Naive B cell (primary cell): ENCODE results near the gene POLQ. TPM values are rescaled to one million over a fixed set of nuclear protein-coding genes. Genes with fewer than 3 reads are reported as not detected.

ENCODE experiments used
- ATAC-seq, 2 donors: fragments of 150-1000 bp; cut with Tn5 transposase; 2 replicates each; pipeline ENCODE4 v1.10.0; 2021; ENCODE audit warnings: low read depth in 2 of 2, mild to moderate bottlenecking in 2 of 2, moderate library complexity in 2 of 2
- DNase-seq: peaks from one replicate; pipeline ENCODE4 v3.0.0; 2022
- H3K27ac Mint-ChIP-seq, 6 donors: one replicate each; pipeline ENCODE4 v1.8.0; 2020 to 2022; ENCODE audit warnings: mild to moderate bottlenecking in 6 of 6, mixed read lengths in 6 of 6, moderate library complexity in 5 of 6, inconsistent platforms in 2 of 6
- H3K27me3 Mint-ChIP-seq, 3 donors: one replicate each; pipeline ENCODE4 v1.8.0; 2021 to 2022; ENCODE audit warnings: mixed read lengths in 3 of 3, mild to moderate bottlenecking in 1 of 3
- H3K36me3 Mint-ChIP-seq, 2 donors: one replicate each; pipeline ENCODE4 v1.8.0; 2020 to 2022; ENCODE audit warnings: mixed read lengths in 2 of 2, inconsistent platforms in 1 of 2, mild to moderate bottlenecking in 1 of 2
- H3K4me1 Mint-ChIP-seq, 3 donors: one replicate each; pipeline ENCODE4 v1.8.0; 2020 to 2022; ENCODE audit warnings: mixed read lengths in 3 of 3, inconsistent platforms in 1 of 3, mild to moderate bottlenecking in 1 of 3, moderate library complexity in 1 of 3
- H3K4me3 Mint-ChIP-seq, 8 donors: one replicate each; pipeline ENCODE4 v1.8.0; 2020 to 2022; ENCODE audit warnings: mild to moderate bottlenecking in 8 of 8, mixed read lengths in 8 of 8, moderate library complexity in 8 of 8, inconsistent platforms in 2 of 8
- H3K9me3 Mint-ChIP-seq, 7 donors: one replicate each; pipeline ENCODE4 v1.8.0; 2020 to 2022; ENCODE audit warnings: mixed read lengths in 7 of 7, mild to moderate bottlenecking in 5 of 7, inconsistent platforms in 2 of 7, moderate library complexity in 1 of 7
- polyA plus RNA-seq, 6 donors: library from polyadenylated mRNA; unstranded; fragments of 300-500 nt; fragmentation: Illumina TruSeq; gene quantifications; one replicate each; pipeline ENCODE4 v1.2.3, GENCODE V29; 2021; ENCODE audit warnings: low read depth in 6 of 6

POLQ gene
- polyA plus RNA-seq, 6 donors from 2014 or later = 0.09 to 0.28 (median 0.12) TPM; not detected in 3

DNA sequence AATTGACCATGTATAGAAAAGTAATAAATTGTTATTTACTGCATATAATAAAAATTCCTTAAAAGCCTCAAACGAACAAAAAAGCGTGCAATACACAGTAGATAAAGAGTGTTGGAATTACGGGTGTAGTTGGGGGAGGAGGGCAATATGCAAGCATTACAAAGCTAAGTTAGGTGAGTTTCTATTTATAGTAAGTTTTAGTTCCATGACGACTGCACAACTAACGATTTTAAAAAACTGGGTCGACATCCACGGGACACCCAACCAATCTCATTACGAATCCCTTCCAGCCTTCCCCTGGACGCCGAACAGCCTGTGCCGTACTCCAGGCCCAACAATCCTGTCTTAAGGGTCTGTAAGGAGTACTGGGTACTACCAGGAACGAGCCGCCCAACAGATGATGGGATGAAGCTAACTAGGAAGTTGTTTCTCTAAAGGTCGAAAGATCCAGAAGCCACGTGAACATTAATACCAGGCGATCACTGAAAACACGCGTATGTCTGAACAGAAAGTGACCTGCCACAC is 677 bp downstream of the POLQ start:
- peak overlapping the region in 1 of 6 donors; percentile 73 for H3K27ac Mint-ChIP-seq
- peak overlapping the region; percentile 77 to 98 (median 94) for H3K4me3 Mint-ChIP-seq
- H3K9me3 Mint-ChIP-seq = no peaks in the 10 kb centered on the region
- peaks cover 18 to 39% (median 31%) of the 10 kb centered on the region in 3 donors for H3K4me1 Mint-ChIP-seq
- H3K36me3 Mint-ChIP-seq = no peaks in the 10 kb centered on the region
- no peak for DNase-seq
- no peak for ATAC-seq
- no peaks in the 10 kb centered on the region for H3K27me3 Mint-ChIP-seq

DNA sequence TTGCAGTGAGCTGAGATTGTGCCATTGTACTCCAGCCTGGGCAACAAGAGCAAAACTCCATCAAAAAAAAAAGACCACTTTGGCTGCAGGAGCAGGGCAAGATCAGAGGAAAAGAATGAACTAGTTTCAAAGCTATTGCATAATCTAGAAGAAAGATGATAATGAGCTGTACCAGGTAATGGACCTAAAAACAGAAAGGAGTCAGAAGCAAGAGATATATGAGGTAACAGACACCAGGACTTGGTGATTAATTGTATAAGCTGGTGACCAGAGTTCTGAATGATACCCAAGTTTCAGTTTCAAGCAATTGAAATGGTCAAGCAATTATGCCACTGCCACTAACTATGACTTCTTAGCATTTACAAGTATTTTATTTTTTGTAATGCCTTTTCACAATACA is 2.9 kb downstream of the POLQ start:
- DNase-seq (no peak), ATAC-seq (no peak)
- Mint-ChIP-seq H3K27me3 (no peaks in the 10 kb centered on the region), H3K4me3 (no peak overlapping the region), H3K4me1 (peaks cover 9 to 26% (median 20%) of the 10 kb centered on the region in 3 donors), H3K9me3 (no peaks in the 10 kb centered on the region), H3K27ac (peak overlapping the region in 1 of 6 donors; percentile 38), H3K36me3 (no peaks in the 10 kb centered on the region)

DNA sequence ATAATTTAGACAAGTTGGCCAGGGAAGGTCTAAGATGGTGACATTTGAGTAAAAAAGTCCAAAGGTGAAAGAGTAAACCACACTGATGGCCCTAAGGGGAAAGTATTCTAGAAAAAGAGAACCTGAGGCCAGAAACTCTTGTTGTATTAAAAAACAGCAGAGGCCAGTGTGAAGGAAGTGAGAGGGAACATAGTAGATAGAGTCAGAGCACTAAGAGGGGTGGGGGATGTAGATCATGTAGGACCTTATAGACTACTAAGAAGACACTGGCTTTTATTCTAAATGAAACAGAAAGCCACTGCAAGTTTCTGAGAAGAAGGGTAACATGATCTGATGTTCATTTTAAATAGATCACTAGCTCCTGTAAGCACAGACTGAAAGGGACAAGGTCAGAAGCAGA is 14.5 kb downstream of the POLQ start:
- H3K27me3 Mint-ChIP-seq = no peaks in the 10 kb centered on the region
- ATAC-seq (no peak), DNase-seq (no peak)
- no peaks in the 10 kb centered on the region for H3K9me3 Mint-ChIP-seq
- no peaks in the 10 kb centered on the region for H3K36me3 Mint-ChIP-seq
- no peak overlapping the region for H3K27ac Mint-ChIP-seq
- no peaks in the 10 kb centered on the region for H3K4me1 Mint-ChIP-seq
- no peak overlapping the region for H3K4me3 Mint-ChIP-seq

DNA sequence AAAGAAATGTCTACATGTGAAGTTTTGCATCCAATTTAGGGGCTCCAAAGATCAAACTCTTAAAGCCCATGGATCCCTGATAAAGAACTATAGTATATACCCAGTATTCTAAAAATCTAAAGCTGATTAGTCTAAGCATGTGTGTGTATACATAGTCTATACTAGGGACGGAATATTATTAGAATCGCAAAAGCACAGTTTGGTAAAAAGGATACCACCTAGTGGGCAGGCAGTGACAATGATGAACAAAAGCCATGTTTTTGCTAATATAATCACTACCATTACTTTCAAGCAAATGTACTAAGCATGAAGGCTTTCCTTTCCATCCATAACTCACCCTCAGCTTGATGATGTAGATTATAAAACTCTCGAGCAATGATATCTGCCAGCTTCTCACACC is 16.5 kb downstream of the POLQ start:
- peaks cover 0 to 2% (median 0%) of the 10 kb centered on the region in 7 donors for H3K9me3 Mint-ChIP-seq
- no peak overlapping the region for H3K4me3 Mint-ChIP-seq
- DNase-seq (no peak), ATAC-seq (no peak)
- H3K27me3 Mint-ChIP-seq = no peaks in the 10 kb centered on the region
- H3K36me3 Mint-ChIP-seq = no peaks in the 10 kb centered on the region
- no peak overlapping the region for H3K27ac Mint-ChIP-seq
- H3K4me1 Mint-ChIP-seq = no peaks in the 10 kb centered on the region

DNA sequence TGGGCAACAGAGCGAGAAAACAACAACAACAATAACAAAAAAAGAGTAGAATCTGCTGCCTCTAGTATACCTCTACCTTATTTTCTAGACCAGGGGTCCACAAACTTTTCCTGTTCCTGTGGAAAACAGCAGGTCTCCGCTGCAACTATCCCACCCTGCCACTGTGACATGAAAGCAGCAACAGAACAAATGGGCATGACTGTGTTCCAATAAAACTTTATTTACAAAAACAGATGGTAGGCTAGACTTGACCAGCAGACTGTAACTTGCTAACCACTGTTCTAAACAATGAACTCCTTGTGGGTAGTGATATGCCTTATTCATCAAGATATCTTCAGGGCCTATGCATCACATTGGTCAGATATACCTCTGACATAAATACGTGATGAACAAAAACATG is 25.3 kb downstream of the POLQ start:
- ATAC-seq (no peak), DNase-seq (no peak)
- H3K36me3 Mint-ChIP-seq = peaks cover 0 to 12% of the 10 kb centered on the region in 2 donors
- H3K4me3 Mint-ChIP-seq = no peak overlapping the region
- no peaks in the 10 kb centered on the region for H3K27me3 Mint-ChIP-seq
- H3K4me1 Mint-ChIP-seq = no peaks in the 10 kb centered on the region
- H3K9me3 Mint-ChIP-seq = peaks cover 6 to 21% (median 10%) of the 10 kb centered on the region in 7 donors
- H3K27ac Mint-ChIP-seq = no peak overlapping the region

DNA sequence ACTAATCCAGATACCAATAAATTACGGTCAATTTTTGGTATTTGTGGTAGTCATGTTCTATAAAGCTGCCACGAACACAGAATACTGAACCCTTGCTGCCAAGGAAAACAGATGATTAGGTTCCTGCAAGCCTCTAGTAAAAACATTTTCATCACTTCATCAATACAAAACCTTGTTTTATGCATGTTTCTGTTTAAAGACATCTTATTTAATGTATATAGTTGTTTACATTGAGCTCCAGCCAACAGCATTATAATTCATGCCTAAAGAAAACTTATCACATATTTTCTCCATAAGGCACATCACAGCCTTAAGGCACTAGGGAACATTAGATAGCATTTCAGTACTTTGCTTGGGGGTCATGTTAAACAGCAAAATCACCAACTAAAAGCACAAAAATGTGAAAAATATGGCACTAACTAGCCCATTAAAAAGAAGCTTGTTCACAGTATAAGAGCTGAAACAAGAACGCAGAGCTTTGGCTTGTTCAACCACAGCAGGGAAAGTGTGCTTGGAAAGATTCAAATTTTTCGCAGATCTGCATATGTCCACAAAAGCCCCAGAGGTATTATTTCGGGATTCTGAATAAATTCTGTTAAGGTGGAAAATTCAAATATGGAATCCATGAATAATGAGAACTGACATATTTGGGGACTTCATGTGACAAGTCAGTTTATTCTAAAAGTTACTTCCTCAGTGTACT is 27.7 kb downstream of the POLQ start:
- Mint-ChIP-seq H3K9me3 (peaks cover 7 to 34% (median 15%) of the 10 kb centered on the region in 7 donors), H3K4me3 (no peak overlapping the region), H3K27ac (no peak overlapping the region), H3K27me3 (no peaks in the 10 kb centered on the region), H3K4me1 (peaks cover 0 to 3% (median 0%) of the 10 kb centered on the region in 3 donors), H3K36me3 (peaks cover 0 to 12% of the 10 kb centered on the region in 2 donors)
- ATAC-seq (no peak), DNase-seq (no peak)

DNA sequence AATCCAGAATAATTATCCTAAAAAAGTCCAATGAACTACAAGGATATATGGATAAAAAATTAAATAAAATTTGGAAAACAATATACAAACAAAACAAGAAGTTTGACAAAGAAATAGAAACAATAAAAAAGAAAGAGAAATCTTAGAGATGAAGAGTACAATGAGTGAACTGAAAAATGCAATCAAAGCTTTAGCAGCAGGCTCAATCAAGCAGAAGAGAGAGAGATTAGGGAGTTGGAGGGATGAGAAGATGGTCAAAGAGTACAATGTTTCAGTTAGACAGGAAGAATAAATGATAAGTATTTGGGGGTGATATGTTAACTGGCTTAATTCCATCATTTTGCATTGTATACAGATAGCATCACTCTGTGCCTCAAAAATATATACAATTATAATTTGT is 29.9 kb downstream of the POLQ start:
- H3K27me3 Mint-ChIP-seq = no peaks in the 10 kb centered on the region
- peaks cover 0 to 12% of the 10 kb centered on the region in 2 donors for H3K36me3 Mint-ChIP-seq
- peaks cover 0 to 3% (median 0%) of the 10 kb centered on the region in 3 donors for H3K4me1 Mint-ChIP-seq
- no peak for ATAC-seq
- H3K4me3 Mint-ChIP-seq = no peak overlapping the region
- DNase-seq = no peak
- H3K9me3 Mint-ChIP-seq = peaks cover 7 to 34% (median 15%) of the 10 kb centered on the region in 7 donors
- peak overlapping the region in 1 of 6 donors; percentile 44 for H3K27ac Mint-ChIP-seq

DNA sequence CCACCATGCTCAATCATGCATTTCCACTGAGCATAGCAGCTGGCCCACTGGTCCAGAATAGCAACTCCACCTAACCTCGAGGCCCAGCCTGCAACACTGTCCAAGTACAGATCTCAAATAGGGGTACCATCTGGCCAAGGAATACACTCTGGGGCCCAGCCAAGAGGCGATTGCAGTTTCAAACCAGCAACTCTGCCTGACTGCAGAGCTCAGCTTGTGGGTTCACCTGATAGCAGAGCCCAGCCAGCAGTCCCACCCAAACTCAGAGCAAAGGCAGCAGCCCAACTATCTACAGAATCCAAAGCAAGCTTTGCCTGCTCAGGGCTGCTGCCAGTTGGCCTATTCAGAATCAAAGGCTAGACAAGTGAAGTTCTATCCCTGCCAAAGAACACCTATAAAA is 30.5 kb downstream of the POLQ start:
- Mint-ChIP-seq H3K27me3 (no peaks in the 10 kb centered on the region), H3K9me3 (peaks cover 7 to 34% (median 15%) of the 10 kb centered on the region in 7 donors), H3K4me3 (no peak overlapping the region), H3K36me3 (peaks cover 0 to 12% of the 10 kb centered on the region in 2 donors), H3K4me1 (peaks cover 0 to 3% (median 0%) of the 10 kb centered on the region in 3 donors), H3K27ac (no peak overlapping the region)
- ATAC-seq (no peak), DNase-seq (no peak)

DNA sequence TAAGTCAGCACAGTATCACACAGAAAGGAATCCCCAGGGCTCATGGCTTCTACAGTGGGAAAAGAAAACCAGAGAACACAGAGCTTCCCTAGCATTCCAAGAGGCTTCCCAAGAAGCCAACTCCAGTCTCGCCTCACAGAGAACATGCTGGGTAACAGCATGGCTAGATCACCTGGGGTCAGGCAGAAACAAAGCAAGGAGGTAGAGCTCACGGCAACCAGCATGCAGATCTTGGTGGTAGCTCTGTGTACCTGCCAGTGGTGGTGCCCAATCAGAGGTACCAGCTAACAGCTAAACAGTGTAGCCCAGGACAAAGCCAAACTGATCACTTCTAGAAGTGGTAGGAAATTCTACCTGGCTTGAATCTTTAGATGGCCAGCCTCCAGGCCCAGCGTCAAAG is 31.3 kb downstream of the POLQ start:
- Mint-ChIP-seq H3K27me3 (no peaks in the 10 kb centered on the region), H3K4me3 (no peak overlapping the region), H3K27ac (no peak overlapping the region), H3K36me3 (peaks cover 0 to 12% of the 10 kb centered on the region in 2 donors), H3K4me1 (peaks cover 0 to 3% (median 0%) of the 10 kb centered on the region in 3 donors), H3K9me3 (peaks cover 7 to 34% (median 15%) of the 10 kb centered on the region in 7 donors)
- no peak for DNase-seq
- ATAC-seq = no peak

DNA sequence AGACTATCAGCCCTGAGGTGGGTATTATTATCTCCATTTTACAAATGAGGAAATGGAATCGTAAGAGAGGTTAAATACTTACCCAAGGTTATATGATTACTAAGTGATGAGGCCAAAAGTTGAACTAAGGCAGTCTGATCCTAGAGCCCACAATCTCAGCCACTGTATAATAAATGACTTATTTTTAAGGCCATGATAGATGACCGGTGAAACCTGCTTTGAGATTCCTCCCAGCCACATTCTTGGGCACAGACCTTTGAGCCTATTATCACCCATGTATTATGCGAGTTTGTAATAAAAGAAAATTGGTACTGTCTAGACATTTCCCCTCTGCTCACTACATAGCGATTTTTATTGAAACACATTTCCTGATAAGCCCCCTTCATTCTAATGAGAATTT is 37.4 kb downstream of the POLQ start:
- Mint-ChIP-seq H3K4me3 (no peak overlapping the region), H3K36me3 (no peaks in the 10 kb centered on the region), H3K27me3 (no peaks in the 10 kb centered on the region), H3K4me1 (no peaks in the 10 kb centered on the region), H3K9me3 (peaks cover 0 to 2% (median 0%) of the 10 kb centered on the region in 7 donors), H3K27ac (no peak overlapping the region)
- no peak for ATAC-seq
- no peak for DNase-seq

DNA sequence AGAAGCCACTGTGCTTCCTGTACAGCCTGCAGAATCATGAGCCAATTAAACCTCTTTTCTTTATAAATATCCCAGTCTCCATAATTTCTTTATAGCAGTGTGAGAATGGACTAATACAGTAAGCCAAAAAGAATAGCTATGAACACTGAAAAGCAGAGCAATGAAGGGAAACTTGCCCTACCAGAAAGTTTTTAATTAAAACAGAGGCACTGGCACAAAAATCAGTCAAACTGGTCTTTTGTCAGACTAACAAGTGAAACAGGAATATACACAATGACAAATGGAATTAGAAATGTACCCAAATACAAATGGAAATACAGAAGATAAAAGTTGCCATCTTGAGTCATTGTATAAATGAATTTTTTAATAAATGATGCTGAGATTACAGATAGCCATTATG is 40.5 kb downstream of the POLQ start:
- ATAC-seq (no peak), DNase-seq (no peak)
- Mint-ChIP-seq H3K27ac (no peak overlapping the region), H3K27me3 (no peaks in the 10 kb centered on the region), H3K4me1 (no peaks in the 10 kb centered on the region), H3K36me3 (no peaks in the 10 kb centered on the region), H3K9me3 (no peaks in the 10 kb centered on the region), H3K4me3 (no peak overlapping the region)

DNA sequence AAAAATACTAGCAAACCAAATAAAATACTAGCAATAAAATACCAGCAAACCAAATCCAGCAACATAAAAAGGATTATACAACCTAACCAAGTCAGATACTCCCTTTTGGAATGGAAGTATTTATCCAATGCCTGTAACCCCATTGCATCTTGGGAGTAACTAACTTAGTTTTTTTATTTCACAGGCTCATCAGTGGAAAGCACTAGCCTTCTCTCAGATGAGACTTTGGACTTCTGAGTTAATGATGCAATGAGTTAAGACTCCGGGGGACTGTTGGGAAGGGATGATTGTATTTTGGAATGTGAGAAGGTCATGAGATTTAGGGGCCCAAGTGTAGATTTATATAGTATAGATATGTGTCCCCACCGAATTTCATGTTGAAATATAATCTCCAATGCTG is 41.2 kb downstream of the POLQ start:
- Mint-ChIP-seq H3K27me3 (no peaks in the 10 kb centered on the region), H3K36me3 (no peaks in the 10 kb centered on the region), H3K9me3 (no peaks in the 10 kb centered on the region), H3K4me1 (no peaks in the 10 kb centered on the region), H3K4me3 (no peak overlapping the region), H3K27ac (no peak overlapping the region)
- DNase-seq (no peak), ATAC-seq (no peak)

DNA sequence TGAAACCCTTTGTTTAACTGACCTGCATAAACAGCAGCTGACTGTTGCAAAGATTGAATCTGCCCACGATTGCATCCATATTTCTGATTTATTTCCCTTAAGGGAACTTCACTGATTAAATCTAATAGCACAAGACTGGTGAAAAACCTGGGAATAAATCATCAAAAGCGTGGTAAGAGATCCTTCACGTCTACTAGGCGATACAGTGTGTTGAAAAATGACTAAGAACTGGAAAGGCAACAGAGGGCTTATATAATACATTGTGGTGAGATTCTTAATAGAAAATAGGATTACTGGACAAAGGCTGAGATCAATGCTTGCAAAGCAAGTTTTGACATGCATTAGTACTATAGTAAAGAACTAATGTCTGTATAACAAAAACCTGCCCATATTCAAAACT is 49.0 kb downstream of the POLQ start:
- Mint-ChIP-seq H3K4me3 (no peak overlapping the region), H3K27me3 (no peaks in the 10 kb centered on the region), H3K27ac (no peak overlapping the region), H3K4me1 (no peaks in the 10 kb centered on the region), H3K36me3 (no peaks in the 10 kb centered on the region), H3K9me3 (no peaks in the 10 kb centered on the region)
- DNase-seq (no peak), ATAC-seq (no peak)

DNA sequence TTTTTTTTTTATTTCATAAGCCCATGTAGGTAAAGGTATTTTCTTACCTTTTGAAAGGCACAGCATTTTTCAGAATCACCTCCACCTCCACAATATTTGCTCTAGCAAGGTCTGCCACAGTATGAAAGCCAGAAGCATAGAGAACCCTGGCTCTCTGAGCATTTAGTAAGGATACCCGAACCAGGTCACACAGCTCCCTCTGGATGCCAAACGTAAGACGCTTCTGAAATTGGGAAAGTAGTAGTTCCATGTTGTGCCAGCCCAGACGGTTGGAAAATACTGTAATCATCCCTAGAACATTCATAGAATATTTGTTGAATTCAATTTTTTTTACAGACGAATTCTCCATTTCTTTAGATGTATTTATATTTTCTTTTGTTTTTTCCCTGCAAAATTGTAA is 52.4 kb downstream of the POLQ start:
- Mint-ChIP-seq H3K9me3 (no peaks in the 10 kb centered on the region), H3K4me1 (no peaks in the 10 kb centered on the region), H3K27me3 (no peaks in the 10 kb centered on the region), H3K27ac (no peak overlapping the region), H3K4me3 (no peak overlapping the region), H3K36me3 (no peaks in the 10 kb centered on the region)
- no peak for DNase-seq
- ATAC-seq = no peak
